GM19328 (cell line): Measurements from ENCODE around the gene RIMBP3C.
"Not testable (repeated sequence)": the region's sequence is repeated elsewhere in the genome, so short reads cannot be mapped to it uniquely, and the experiment has no call there.

Source experiments
- ATAC-seq: cut with Tn5 transposase; IDR thresholded peaks from one replicate; pipeline ENCODE4 v1.9.1; 2021; ENCODE audit warnings: mild to moderate bottlenecking, moderate library complexity; ENCODE audit not compliant: unreplicated experiment

The RIMBP3C gene, protein sequence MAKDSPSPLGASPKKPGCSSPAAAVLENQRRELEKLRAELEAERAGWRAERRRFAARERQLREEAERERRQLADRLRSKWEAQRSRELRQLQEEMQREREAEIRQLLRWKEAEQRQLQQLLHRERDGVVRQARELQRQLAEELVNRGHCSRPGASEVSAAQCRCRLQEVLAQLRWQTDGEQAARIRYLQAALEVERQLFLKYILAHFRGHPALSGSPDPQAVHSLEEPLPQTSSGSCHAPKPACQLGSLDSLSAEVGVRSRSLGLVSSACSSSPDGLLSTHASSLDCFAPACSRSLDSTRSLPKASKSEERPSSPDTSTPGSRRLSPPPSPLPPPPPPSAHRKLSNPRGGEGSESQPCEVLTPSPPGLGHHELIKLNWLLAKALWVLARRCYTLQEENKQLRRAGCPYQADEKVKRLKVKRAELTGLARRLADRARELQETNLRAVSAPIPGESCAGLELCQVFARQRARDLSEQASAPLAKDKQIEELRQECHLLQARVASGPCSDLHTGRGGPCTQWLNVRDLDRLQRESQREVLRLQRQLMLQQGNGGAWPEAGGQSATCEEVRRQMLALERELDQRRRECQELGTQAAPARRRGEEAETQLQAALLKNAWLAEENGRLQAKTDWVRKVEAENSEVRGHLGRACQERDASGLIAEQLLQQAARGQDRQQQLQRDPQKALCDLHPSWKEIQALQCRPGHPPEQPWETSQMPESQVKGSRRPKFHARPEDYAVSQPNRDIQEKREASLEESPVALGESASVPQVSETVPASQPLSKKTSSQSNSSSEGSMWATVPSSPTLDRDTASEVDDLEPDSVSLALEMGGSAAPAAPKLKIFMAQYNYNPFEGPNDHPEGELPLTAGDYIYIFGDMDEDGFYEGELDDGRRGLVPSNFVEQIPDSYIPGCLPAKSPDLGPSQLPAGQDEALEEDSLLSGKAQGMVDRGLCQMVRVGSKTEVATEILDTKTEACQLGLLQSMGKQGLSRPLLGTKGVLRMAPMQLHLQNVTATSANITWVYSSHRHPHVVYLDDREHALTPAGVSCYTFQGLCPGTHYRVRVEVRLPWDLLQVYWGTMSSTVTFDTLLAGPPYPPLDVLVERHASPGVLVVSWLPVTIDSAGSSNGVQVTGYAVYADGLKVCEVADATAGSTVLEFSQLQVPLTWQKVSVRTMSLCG (N-terminal part only)

GRCh38 chr22:21551361-21551760 lies at the start of gene RIMBP3C:
Gene RIMBP3C (minus strand): TSS chr22:21551461. CDS start chr22:21550976, 485 bp downstream.
- not testable (repeated sequence) for ATAC-seq

DNA sequence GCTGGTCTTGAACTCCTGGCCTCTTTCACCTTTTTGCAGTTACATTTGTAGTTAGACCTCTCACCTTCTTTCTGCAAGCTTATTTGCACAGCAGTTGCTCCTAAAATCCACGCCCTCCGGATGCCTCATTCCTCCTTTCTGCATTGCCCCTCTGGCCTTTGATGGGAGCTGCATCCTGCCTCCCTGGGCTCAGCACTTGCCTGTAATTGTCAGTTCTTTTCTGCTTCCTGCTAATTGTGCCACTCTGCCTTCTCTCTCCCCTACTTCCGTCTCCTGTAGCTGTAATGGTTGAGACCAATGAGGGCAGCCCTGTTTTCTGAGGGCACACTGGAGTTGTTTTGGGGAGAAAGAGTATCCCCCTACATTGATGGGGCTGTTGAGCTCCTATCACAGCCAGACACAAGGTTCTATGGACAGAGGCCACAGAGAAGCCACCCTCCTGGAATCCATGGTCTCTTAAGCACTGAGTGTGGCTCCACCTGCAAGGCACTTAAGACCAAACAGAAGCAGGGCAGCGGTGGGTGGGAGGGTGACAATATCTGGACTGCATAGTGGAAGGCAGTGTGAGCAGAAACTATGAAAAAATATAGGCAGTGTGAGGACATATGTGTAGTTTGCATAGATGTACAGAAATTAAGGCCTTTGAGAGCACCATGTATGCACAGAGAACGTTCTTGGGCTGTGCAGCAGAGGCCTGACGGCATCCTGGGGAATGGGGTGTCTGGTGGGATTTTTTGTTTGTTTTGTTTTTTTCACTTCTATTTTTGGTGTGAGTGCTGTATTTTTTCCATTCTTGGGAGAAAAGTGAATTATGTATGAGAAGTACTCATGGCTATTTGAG lies 48.0 kb upstream of the RIMBP3C start:
- ATAC-seq, result no peak

GRCh38 chr22:21598302-21598701 lies 47.0 kb upstream of the RIMBP3C start:
- no peak for ATAC-seq

GRCh38 chr22:21596356-21597135 lies 45.3 kb upstream of the RIMBP3C start:
- ATAC-seq, result not testable (repeated sequence)

GRCh38 chr22:21594865-21595452 lies 43.7 kb upstream of the RIMBP3C start:
- ATAC-seq, result no peak

DNA sequence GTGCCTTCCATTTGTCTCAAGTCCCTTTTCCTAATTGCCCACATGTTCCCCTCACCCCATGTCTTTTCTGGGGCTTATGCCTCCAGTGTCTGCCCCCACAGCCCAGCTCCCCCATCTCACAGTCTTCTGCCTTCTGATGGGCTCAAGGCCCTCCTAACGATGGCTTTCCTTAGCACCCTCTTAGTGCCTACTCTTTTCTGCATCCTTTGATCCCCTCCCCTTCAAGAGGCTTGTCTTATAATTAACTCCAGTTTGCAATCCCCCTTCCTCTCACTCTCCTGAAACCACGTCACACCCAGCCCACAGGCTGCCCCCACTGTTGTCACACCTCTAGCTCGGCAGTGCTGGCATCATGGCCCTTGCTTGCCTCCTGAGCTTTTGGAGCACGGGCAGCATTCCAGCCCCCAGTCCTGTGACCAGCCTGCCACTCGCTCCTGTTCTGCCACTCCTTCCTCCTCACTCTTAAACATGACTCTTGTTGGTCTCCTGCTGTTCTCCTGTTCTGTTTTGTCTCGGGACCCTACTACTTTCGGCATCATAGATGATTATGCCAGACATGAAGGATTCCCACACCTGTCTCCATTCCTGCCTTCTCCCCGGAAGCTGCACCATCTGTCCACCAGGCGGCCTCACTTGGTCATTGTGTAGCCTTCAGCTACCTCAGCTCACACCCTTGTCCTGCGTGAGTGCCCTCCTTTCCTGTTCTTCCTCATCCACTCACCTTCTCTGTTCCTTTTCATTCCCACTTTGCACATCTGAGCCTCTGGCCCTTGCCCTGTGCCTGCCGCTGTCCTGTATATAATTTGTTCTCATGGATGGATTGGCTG lies 42.4 kb upstream of the RIMBP3C start:
- ATAC-seq, result no peak

- no peak for ATAC-seq
Observed at GRCh38 chr22:21592422-21592821, 41.2 kb upstream of the RIMBP3C start.

DNA sequence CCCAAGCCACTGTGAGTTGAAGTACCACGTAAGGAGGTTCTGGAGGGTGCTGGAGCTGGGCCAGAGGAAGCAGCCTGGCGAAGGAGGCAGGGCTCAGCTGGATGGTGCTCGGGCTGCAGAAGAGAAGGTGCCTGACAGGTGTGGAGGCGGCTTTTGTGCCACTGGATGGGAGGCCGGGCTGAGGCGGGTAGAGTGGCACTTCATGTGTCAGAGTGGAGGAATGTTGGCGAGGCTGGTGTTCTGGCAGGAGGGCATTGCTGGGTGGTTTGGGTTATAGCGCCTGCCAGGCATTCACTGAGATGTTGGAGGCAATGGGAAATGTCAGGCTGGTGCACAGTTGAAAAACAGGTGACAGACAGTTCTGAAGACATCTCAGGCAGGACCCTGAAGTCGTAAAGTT lies 40.4 kb upstream of the RIMBP3C start:
- ATAC-seq, result no peak

- no peak for ATAC-seq
Observed at GRCh38 chr22:21590809-21591641, 39.8 kb upstream of the RIMBP3C start.

DNA sequence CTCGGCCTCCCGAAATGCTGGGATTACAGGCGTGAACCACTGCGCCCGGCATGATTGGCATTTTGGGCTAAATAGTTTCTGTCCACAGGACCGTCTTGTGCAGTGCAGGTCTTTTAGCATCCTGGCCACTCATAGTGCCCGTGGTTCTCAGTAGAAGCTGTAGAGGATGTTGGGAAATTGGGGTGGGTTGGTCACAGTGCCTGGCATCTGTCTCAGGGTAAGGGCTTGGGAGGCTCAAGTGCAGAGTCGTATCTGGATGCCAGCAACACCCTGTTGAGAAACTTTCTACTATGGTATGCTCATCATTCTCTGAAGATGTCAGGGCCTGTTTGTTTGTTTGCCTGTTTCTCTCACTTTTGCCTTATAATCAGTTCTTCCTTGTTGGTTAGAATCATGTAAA lies 38.1 kb upstream of the RIMBP3C start:
- no peak for ATAC-seq

DNA sequence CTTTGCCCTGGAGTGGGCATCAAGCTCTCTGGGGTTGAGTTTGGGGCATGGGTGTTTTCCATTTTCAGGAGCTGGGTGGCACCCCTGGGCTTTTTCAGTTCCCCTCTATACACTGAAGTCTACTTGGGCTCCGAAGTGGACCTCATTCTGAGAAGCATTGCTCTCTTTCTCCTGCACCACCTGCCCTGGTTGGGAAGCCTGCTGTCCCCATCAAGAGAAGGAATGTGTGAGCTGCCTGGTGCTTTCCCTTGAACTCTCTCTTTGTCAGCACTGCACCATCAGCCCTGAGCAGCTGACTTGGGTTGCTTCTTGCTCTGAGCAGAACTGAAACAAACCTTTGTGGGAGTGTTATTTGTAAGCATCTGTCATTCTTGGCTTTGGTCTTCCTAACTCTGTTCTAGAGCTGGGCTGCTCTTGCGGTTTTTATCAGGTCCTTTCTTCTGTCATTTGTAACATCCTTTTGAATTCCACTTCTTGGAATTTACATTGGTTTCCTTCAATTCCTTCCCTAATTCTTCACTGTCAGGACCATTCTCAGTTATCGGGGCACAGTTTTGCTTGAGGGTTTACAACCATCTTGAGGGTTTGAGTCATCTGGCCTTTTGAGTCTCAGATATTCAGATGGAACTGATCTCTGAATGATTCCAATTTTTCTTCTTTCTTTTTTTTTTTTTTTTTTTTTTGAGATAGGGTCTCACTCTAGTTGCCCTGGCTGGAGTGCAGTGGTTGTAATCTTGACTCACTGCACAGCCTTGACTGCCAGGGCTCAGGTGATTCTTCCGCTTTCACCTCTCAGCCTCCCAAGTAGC lies 36.7 kb upstream of the RIMBP3C start:
- no peak for ATAC-seq

GRCh38 chr22:21585389-21585788 lies 34.1 kb upstream of the RIMBP3C start:
- ATAC-seq, result no peak

- ATAC-seq, result no peak
Observed at GRCh38 chr22:21582801-21583740, 31.8 kb upstream of the RIMBP3C start.

GRCh38 chr22:21581009-21581713 lies 29.9 kb upstream of the RIMBP3C start:
- not testable (repeated sequence) for ATAC-seq

GRCh38 chr22:21580623-21581007 lies 29.4 kb upstream of the RIMBP3C start:
- ATAC-seq, result not testable (repeated sequence)
